Body of pancreas (tissue), 4 donors: ENCODE data around the gene PLAAT4.

ENCODE experiments used
- CTCF ChIP-seq, 7 experiments: fragments of 450-650 bp in 4 of 7; fragments of 200-600 bp in 3 of 7; sonication (generic) in 3 of 7; IDR thresholded peaks; one replicate each; pipeline ENCODE4 v1.5.1; 2016 to 2019; ENCODE audit warnings: antibody characterized with exemption in 7 of 7
- POLR2A ChIP-seq, 3 donors: fragments of 450-650 bp; IDR thresholded peaks; one replicate each; pipeline ENCODE4 v1.6.1; 2016; ENCODE audit warnings: antibody characterized with exemption in 3 of 3, mild to moderate bottlenecking in 2 of 3

GRCh38 chr11:63551889-63552266, 15.3 kb downstream of the PLAAT4 start:
- TF ChIP-seq CTCF (IDR thresholded peaks at IDR 0.05), result no peak
- no peak for TF ChIP-seq POLR2A (IDR thresholded peaks at IDR 0.05)
